ENCODE measurements around the gene TPM4.

The TPM4 gene

GRCh38 chr19:16133818-16134217, 57.5 kb downstream of the TPM4 start:
- DNase-seq = no peak

GRCh38 chr19:16134510-16134909, 58.2 kb downstream of the TPM4 start:
- no peak for DNase-seq

- no peak for DNase-seq
These were observed 59.3 kb downstream of the TPM4 start for GRCh38 chr19:16135430-16136127.

GRCh38 chr19:16136185-16136999, 60.1 kb downstream of the TPM4 start:
- DNase-seq = peak in 1 of 2 experiments; percentile 23

GRCh38 chr19:16139752-16140151, 63.5 kb downstream of the TPM4 start:
- DNase-seq = no peak

GRCh38 chr19:16141043-16141442, 64.7 kb downstream of the TPM4 start:
- no peak for DNase-seq

GRCh38 chr19:16142032-16142580, 65.8 kb downstream of the TPM4 start:
- DNase-seq = no peak

- DNase-seq = peak; percentile 31 to 53
These were observed 67.3 kb downstream of the TPM4 start, which contains the start of gene HSH2D for GRCh38 chr19:16143399-16144215. Gene HSH2D, plus strand, starts transcription at chr19:16143685. Its CDS starts 5,066 bp downstream, at chr19:16148751.

- no peak for DNase-seq
These were observed 67.9 kb downstream of the TPM4 start for GRCh38 chr19:16144216-16144581.

GRCh38 chr19:16146112-16146511, 69.8 kb downstream of the TPM4 start:
- DNase-seq = no peak

- no peak for DNase-seq
These were observed 72.3 kb downstream of the TPM4 start for GRCh38 chr19:16148443-16149229.

All from NCI-H2081 (cell line).